Effector CD8-positive, alpha-beta T cell (primary cell): ENCODE data around the gene DPF3.
"Not testable (repeated sequence)": the region's sequence is repeated elsewhere in the genome, so short reads cannot be mapped to it uniquely, and the experiment has no call there.

Source experiments
- DNase-seq: peaks from one replicate; lab custom pipeline; 2025; lab: John Stamatoyannopoulos, UW

The DPF3 gene

DNA sequence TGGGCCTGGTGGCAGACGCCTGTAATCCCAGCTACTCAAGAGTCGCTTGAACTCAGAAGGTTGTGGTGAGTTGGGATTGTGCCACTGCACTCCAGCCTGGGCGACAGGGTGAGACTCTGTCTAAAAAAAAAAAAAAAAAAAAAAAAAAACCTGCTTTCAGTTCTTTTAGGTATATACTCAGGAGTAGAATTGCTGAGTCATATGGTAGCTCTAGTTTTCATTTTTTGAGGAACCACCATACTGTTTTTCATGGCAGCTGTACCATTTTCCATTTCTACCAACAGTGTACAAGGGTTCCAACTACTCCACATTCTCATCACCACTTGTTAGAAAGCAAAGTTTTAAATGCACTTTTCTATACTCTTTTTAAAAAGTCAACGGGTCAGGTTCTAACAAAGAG is 119.8 kb downstream of the DPF3 start:
- no peak for DNase-seq

DNA sequence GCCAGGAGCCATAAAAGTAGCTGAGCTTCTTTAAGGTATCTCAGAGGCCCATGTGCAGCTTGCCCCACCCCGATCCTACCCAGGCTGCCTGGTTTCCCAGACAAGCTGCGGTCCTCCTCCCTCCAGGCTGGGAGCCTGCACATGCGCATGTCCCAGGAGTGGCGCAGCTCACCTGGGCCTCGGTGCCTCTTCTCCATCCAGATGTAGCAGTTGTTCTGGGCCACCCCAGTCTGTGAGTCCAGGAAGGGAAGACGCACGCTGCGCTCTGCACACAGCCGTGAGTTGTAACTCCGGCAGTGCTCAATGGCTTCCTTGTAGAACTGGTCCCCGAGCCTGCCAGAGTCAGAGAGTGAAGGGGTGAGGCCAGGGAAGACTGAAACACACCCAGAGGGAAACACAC is 122.3 kb downstream of the DPF3 start:
- no peak for DNase-seq

GRCh38 chr14:72766296-72766695 is 127.6 kb downstream of the DPF3 start:
- DNase-seq: no peak

- no peak for DNase-seq
Measured at GRCh38 chr14:72763892-72764291, 130.0 kb downstream of the DPF3 start.

DNA sequence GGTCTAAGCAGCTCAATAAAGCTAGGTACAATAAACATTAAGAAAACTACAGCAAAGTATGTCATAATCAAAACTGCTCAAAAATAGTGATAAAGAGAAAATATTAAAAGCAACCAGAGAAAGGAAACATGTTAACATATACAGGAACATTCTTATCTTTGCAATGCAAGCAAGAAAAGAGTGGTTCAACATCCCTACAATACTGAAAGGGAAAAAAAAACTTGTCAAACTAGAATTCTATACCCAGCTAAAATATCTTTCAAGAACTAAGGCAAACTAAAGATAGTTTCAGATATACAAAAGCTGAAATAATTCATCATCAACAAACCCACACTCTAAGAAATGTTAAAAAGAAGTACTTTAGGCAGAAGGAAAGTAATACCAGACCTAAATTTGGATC is 134.2 kb downstream of the DPF3 start:
- no peak for DNase-seq

GRCh38 chr14:72758993-72759392 is 134.9 kb downstream of the DPF3 start:
- no peak for DNase-seq

DNA sequence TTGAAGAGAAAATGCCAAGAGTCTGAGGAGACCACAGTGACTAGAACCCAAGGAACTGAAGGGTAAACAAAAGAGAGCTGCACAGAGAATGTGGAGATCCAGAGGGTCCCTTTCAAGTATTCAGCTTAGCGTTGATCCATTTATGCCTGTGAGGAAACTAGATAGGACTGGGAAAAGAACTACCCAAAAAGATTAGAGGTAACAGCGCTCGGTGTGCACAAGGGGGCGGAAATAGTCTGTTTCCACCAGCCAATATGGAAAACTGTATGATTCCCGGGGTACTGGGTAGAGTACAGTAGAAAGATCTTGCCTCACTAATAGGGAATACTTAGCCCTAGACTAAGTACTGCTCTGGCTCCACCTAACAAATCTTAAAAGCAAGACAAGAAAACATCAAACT is 135.5 kb downstream of the DPF3 start:
- DNase-seq: no peak

- no peak for DNase-seq
Measured at GRCh38 chr14:72756967-72757366, 136.9 kb downstream of the DPF3 start.

DNA sequence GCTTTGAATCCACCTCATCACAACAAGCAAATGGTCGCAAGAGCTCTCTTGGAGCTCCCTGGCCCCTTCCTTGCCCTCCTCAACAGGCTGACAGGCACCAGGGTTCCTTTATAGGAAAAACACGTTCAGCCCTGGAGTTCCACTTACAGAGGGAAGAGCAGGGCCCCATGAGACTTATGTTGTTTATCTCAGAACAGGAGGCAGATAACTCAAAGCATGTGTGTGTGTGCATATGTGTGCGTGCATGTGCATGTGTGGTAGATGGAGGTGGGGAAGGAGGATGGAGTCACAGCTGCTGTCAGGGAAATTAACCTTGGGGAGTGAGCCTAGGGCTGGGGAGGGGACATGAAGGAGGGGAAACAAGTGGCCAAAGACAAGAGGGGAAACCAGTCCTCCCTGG is 138.1 kb downstream of the DPF3 start:
- DNase-seq: no peak

DNA sequence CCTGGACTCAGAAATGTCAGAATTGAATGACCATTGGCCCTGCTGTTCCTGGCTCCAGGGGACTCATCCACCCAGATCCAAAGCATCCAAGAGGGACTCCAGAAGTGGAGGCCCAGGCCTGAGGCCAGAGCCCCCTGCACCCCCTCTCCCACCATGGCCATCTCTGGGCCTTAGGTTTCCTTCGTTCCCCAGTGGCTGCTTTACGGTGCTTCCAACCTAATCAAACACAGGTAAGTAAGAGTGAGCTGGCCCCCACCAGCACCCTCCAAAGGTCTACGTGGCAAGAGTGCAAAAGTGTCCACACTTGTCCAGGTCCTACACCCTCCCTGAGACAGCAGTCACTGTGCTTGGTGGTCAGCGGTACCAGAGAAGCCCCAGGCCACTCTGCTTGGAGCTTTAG is 139.0 kb downstream of the DPF3 start:
- DNase-seq: no peak

- no peak for DNase-seq
Measured at GRCh38 chr14:72753879-72754400, 140.0 kb downstream of the DPF3 start.

GRCh38 chr14:72753044-72753710 is 140.7 kb downstream of the DPF3 start:
- DNase-seq: no peak

GRCh38 chr14:72752034-72752412 is 141.9 kb downstream of the DPF3 start:
- DNase-seq: no peak

GRCh38 chr14:72751276-72752033 is 142.4 kb downstream of the DPF3 start:
- no peak for DNase-seq

- DNase-seq: not testable (repeated sequence)
Measured at GRCh38 chr14:72748921-72749320, 145.0 kb downstream of the DPF3 start.

DNA sequence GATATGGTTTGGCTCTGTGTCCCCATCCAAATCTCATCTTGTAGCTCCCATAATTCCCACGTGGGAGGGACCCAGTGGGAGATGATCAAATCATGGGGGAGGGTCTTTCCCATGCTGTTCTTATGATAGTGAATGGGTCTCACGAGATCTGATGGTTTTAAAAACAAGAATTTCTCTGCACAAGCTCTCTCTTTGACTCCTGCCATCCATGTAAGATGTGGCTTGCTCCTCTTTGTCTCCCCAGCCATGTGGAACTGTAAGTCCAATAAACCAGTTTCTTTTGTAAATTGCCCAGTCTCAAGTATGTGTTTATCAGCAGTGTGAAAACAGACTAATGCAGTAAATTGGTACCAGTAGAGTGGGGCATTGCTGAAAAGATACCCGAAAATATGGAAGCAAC is 146.2 kb downstream of the DPF3 start:
- DNase-seq: no peak

GRCh38 chr14:72745991-72746980 is 147.6 kb downstream of the DPF3 start:
- no peak for DNase-seq

DNA sequence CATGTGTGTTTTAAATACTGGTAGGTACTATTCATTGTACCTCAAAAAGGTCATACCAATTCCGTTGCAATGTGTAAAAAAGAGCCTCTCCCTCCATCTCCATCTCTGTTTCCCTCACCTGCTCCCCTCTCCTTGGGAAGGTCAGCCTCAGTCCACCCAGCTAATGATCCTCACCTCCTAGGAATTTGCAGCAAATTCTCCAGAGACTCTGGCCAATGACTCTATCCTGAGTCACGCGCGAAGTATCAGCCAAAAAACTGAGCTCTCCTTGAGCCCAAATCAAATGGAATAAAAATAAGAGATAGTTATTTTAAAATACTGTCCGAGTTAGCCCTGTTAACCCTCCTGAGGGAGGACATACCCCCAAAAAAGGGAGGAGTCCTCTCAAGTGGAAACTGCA is 148.4 kb downstream of the DPF3 start:
- no peak for DNase-seq

- DNase-seq: no peak
Measured at GRCh38 chr14:72744416-72745120, 149.3 kb downstream of the DPF3 start.

DNA sequence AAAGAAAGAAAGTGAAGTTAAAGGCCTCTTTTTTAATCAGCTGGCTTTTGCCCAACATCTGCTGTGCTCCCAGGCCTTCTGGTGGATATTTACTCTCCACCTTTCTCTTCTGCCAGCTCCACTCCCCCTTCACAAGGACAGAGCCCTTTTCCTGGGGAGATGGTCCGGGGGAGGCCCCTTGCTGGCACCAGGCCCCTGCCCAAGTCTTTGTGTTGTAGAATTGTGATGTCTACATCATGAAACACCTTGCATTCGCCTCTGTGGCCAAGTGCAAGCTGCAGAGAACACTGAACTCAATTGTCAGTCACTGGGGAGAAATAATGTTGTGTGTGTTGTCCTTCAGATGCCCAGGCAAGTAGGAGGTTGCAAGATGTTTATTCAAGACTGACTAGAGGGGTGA is 150.3 kb downstream of the DPF3 start:
- DNase-seq: no peak

GRCh38 chr14:72742838-72743195 is 151.1 kb downstream of the DPF3 start:
- DNase-seq: no peak
